ENCODE measurements around the gene ANKRD11. TPM values are rescaled to one million over a fixed set of nuclear protein-coding genes. Genes with fewer than 3 reads are reported as not detected.
"Not testable (repeated sequence)": the region's sequence is repeated elsewhere in the genome, so short reads cannot be mapped to it uniquely, and the experiment has no call there.

Gene ANKRD11
- polyA plus RNA-seq, 2 donors = 37.1 to 73.5 TPM

DNA sequence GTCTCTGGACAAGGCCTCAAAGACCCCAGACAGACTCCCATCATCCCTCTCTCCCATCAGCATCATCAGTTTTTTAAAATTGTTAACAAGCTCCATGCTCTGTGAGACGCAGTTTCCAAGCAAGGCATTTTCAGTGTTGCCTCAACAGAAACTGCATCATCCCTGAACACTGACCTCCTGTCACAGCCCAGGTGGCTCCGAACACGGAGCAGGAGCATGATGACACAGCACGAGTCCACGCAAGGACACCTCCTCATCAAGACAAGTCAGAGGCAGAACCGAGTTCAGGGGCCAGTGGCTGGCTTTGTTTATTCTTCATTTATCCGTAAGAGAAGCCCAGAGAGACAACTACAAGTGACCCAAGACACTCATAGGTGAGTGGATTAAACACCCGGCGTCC is 91.4 kb downstream of the ANKRD11 start:
- Histone ChIP-seq H3K4me1 (ENCODE audit: control insufficient read depth in 2 of 2, insufficient read depth in 2 of 2, low read length in 1 of 2) (peaks cover 0 to 29% of the 10 kb centered on the region in 2 donors), H3K9me3 (ENCODE audit: control insufficient read depth in 2 of 2, insufficient read depth in 1 of 2, low read depth in 1 of 2, low read length in 1 of 2) (no peaks in the 10 kb centered on the region), H3K36me3 (ENCODE audit: control insufficient read depth in 2 of 2, insufficient read depth in 2 of 2, low read length in 1 of 2) (peaks cover 0 to 7% of the 10 kb centered on the region in 2 donors), H3K27ac (ENCODE audit: low read depth in 2 of 2, low read length in 1 of 2) (no peak overlapping the region), H3K4me3 (ENCODE audit: low read depth in 1 of 2, low read length in 2 of 2) (no peak overlapping the region), H3K27me3 (ENCODE audit: control insufficient read depth in 1 of 2, insufficient read depth in 2 of 2, low read length in 2 of 2) (no peaks in the 10 kb centered on the region)
- WGBS, 2 donors = 75 to 80% methylated on average over 9 of the region's 9 CpGs

DNA sequence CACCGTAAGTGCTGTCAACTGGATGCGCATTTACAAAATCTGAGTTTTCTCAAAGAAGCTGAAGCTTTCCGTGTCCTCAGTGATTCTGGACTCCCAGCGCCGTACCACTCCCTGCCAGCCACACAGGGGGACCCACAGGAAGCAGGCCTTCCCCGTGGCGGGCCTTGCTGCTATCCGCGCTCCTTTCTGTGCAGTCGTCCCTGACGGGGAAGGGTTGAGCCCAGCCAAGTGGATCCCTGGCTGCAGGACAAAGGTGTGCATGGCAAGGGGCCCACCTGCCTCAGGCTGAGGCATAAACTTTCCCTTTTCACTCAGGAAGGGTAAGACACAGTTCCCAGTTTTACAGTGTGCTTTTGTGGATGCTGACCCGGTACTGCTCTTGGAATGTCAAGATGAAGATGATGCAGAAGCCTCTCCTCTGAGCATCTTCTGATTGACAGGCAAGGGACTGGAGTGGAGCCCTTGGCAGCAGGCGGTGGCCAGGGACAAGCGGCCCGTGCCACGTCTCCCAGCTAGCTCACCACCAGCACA is 93.0 kb downstream of the ANKRD11 start:
- H3K27me3 ChIP-seq (ENCODE audit: control insufficient read depth in 1 of 2, insufficient read depth in 2 of 2, low read length in 2 of 2) = no peaks in the 10 kb centered on the region
- H3K27ac ChIP-seq (ENCODE audit: low read depth in 2 of 2, low read length in 1 of 2) = no peak overlapping the region
- no peak overlapping the region for H3K4me3 ChIP-seq (ENCODE audit: low read depth in 1 of 2, low read length in 2 of 2)
- peaks cover 2 to 33% of the 10 kb centered on the region in 2 donors for H3K4me1 ChIP-seq (ENCODE audit: control insufficient read depth in 2 of 2, insufficient read depth in 2 of 2, low read length in 1 of 2)
- H3K9me3 ChIP-seq (ENCODE audit: control insufficient read depth in 2 of 2, insufficient read depth in 1 of 2, low read depth in 1 of 2, low read length in 1 of 2) = no peaks in the 10 kb centered on the region
- 58 to 71% methylated on average over 16 of the region's 16 CpGs for WGBS, 2 donors
- H3K36me3 ChIP-seq (ENCODE audit: control insufficient read depth in 2 of 2, insufficient read depth in 2 of 2, low read length in 1 of 2) = peaks cover 0 to 7% of the 10 kb centered on the region in 2 donors

DNA sequence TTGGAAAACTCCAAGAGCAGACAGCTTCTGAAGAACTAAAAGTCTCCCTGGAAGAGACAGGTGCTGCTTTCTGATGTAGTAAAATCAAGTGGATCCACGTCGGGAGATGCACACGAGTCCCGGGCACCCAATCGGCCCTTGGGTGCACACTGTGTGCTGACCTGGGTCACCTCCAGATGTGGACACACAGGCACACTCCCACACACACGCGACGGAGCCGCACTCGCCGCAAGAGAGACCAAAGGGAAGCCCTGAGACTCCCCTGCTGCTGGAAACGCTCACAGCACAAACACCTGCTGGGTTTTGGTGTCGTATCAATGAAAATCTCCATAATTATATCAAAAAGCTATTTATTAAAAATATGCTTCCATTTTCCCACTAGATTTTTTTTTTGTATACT is 94.2 kb downstream of the ANKRD11 start:
- Histone ChIP-seq H3K4me1 (ENCODE audit: control insufficient read depth in 2 of 2, insufficient read depth in 2 of 2, low read length in 1 of 2) (peaks cover 2 to 33% of the 10 kb centered on the region in 2 donors), H3K27ac (ENCODE audit: low read depth in 2 of 2, low read length in 1 of 2) (peak overlapping the region in 1 of 2 donors; percentile 70), H3K27me3 (ENCODE audit: control insufficient read depth in 1 of 2, insufficient read depth in 2 of 2, low read length in 2 of 2) (no peaks in the 10 kb centered on the region), H3K36me3 (ENCODE audit: control insufficient read depth in 2 of 2, insufficient read depth in 2 of 2, low read length in 1 of 2) (peaks cover 0 to 7% of the 10 kb centered on the region in 2 donors), H3K4me3 (ENCODE audit: low read depth in 1 of 2, low read length in 2 of 2) (no peak overlapping the region), H3K9me3 (ENCODE audit: control insufficient read depth in 2 of 2, insufficient read depth in 1 of 2, low read depth in 1 of 2, low read length in 1 of 2) (no peaks in the 10 kb centered on the region)
- 86 to 88% methylated on average over 13 of the region's 13 CpGs for WGBS, 2 donors

DNA sequence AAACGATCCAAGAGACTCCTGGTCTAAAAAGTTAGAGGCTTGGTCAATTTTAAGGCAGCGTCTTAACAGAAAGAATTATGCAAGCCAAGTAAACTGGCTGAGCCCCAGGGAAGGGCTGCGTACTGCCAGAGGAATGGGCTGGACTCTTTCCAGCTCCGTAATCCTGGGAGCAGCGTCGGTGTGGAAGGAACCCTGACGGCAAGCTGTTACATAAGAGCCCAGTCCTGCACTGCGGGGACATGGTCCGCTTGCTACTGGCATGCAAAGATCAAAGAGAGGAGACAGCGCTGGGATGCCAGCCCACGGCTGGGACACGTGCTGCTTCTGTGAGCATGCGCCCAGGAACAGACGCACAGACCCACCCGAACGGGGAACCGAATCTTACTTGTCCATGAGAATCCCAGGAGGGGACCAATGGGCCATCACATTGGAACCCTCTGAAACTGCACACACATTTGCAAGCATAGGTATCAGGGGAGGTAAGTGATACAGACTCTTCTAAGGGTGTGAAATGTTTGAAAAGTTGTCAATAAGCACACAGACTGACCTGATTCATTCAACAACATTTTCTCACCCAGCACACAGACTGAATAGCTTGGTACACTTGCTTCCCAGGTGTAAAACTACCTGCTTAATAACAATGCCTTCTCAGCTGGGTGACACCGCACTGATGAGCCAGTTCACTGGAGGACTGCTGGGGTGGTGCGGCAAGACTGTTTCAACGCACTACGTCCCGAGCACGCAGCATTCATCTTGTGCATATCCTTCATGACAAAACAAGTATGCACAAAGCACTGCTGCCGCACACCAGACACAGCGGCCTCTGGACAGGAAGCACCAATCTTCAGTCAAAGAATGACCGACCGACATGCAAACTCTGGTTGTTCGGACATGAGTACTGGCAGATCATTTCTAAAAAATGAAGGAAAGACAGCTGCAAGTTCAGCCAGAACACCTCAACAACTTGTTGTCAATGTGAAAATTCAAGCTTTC is 94.9 kb downstream of the ANKRD11 start:
- Histone ChIP-seq H3K4me1 (ENCODE audit: control insufficient read depth in 2 of 2, insufficient read depth in 2 of 2, low read length in 1 of 2) (peaks cover 2 to 35% of the 10 kb centered on the region in 2 donors), H3K27ac (ENCODE audit: low read depth in 2 of 2, low read length in 1 of 2) (peak overlapping the region; percentile 78 to 87), H3K4me3 (ENCODE audit: low read depth in 1 of 2, low read length in 2 of 2) (no peak overlapping the region), H3K36me3 (ENCODE audit: control insufficient read depth in 2 of 2, insufficient read depth in 2 of 2, low read length in 1 of 2) (peaks cover 0 to 5% of the 10 kb centered on the region in 2 donors), H3K9me3 (ENCODE audit: control insufficient read depth in 2 of 2, insufficient read depth in 1 of 2, low read depth in 1 of 2, low read length in 1 of 2) (no peaks in the 10 kb centered on the region), H3K27me3 (ENCODE audit: control insufficient read depth in 1 of 2, insufficient read depth in 2 of 2, low read length in 2 of 2) (no peaks in the 10 kb centered on the region)
- 29 to 34% methylated on average over 28 of the region's 28 CpGs for WGBS, 2 donors

DNA sequence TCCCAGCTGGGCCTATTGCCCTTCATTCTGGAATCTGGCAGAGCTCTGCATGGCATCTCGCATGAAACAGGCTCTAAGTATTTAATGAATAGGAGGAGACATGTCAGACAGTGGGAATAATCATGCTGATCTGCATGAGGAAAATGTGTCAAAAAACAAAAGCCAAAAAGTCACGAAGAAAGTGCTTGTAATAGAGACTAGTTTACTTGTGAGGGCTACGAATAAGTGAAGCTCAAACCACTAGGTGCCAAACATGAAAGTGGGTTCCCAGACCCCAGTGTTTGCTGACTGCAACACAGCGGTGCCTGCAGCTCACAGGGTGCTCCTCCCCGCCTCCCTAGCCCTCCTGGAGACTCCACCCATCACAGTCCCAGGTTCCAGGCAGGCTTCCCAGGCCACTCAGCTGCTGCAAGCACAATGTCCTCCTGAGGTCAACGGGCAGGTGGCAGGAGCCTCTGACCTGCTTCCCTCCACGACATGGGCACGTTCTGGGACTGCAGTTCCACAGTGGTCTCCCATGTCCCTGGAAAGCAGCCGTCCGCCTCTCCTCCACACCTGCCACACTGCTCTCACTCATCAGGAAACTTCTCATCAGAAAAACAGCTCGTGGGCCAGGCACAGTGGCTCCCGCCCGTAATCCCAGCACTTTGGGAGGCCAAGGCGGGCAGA is 96.5 kb downstream of the ANKRD11 start:
- 59% methylated on average over 14 of the region's 14 CpGs for WGBS, 2 donors
- peak overlapping the region; percentile 57 to 86 for H3K27ac ChIP-seq (ENCODE audit: low read depth in 2 of 2, low read length in 1 of 2)
- H3K36me3 ChIP-seq (ENCODE audit: control insufficient read depth in 2 of 2, insufficient read depth in 2 of 2, low read length in 1 of 2) = peaks cover 0 to 5% of the 10 kb centered on the region in 2 donors
- no peaks in the 10 kb centered on the region for H3K9me3 ChIP-seq (ENCODE audit: control insufficient read depth in 2 of 2, insufficient read depth in 1 of 2, low read depth in 1 of 2, low read length in 1 of 2)
- peaks cover 2 to 36% of the 10 kb centered on the region in 2 donors for H3K4me1 ChIP-seq (ENCODE audit: control insufficient read depth in 2 of 2, insufficient read depth in 2 of 2, low read length in 1 of 2)
- no peak overlapping the region for H3K4me3 ChIP-seq (ENCODE audit: low read depth in 1 of 2, low read length in 2 of 2)
- H3K27me3 ChIP-seq (ENCODE audit: control insufficient read depth in 1 of 2, insufficient read depth in 2 of 2, low read length in 2 of 2) = no peaks in the 10 kb centered on the region

DNA sequence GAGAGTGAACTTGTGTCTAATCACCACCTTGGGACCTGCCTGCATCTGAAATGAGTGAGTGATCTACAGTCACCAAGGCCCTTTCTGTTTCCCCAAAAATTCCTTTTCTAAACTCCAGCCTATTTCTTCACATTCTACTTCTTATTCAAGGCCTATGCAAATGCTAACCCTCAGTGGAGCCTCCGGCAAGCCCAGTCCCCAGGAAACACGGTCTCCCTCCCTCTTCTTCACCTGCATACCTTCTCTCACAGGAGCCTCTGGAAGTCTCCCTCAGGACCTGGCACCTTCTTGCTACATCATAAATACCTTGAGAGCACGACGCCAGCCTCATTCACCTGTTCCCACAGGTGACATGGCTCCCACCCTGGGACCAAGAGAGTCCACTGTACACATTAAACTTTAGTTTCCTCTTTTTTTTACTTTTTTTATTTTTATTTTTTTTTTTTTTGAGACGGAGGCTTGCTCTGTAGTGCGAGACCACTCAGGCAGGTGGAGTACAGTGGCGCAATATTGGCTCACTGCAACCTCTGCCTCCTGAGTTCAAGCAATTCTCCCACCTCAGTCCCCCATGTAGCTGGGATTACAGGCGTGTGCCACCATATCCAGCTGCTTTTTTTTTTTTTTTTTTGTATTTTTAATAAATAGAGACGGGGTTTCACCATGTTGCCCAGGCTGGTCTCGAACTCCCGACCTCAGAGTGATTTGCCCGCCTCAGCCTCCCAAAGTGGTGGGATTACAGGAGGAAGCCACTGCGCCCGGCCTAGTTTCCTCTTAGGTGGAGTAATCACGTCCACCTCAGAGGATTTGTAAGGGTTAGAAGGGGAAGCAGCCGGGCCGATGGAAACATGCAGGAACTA is 97.3 kb downstream of the ANKRD11 start:
- H3K36me3 ChIP-seq (ENCODE audit: control insufficient read depth in 2 of 2, insufficient read depth in 2 of 2, low read length in 1 of 2) = peaks cover 0 to 5% of the 10 kb centered on the region in 2 donors
- no peaks in the 10 kb centered on the region for H3K27me3 ChIP-seq (ENCODE audit: control insufficient read depth in 1 of 2, insufficient read depth in 2 of 2, low read length in 2 of 2)
- peaks cover 2 to 37% of the 10 kb centered on the region in 2 donors for H3K4me1 ChIP-seq (ENCODE audit: control insufficient read depth in 2 of 2, insufficient read depth in 2 of 2, low read length in 1 of 2)
- WGBS, 2 donors = 65 to 66% methylated on average over 17 of the region's 17 CpGs
- H3K9me3 ChIP-seq (ENCODE audit: control insufficient read depth in 2 of 2, insufficient read depth in 1 of 2, low read depth in 1 of 2, low read length in 1 of 2) = no peaks in the 10 kb centered on the region
- no peak overlapping the region for H3K4me3 ChIP-seq (ENCODE audit: low read depth in 1 of 2, low read length in 2 of 2)
- H3K27ac ChIP-seq (ENCODE audit: low read depth in 2 of 2, low read length in 1 of 2) = peak overlapping the region; percentile 63 to 78

DNA sequence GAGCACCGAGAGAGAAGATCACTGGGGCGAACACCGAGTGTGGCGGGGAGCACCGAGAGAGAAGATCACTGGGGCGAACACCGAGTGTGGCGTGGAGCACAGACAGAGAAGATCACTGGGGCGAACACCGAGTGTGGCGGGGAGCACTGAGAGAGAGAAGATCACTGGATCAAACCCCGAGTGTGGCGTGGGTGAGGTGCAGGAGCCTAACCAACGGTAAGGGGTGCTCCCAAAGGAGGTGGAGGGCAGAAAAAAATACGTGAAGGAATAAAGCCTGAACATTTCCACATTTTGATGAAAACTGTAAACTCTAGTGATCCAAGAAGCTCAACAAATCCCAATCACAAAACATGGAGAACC is 100.2 kb downstream of the ANKRD11 start:
- H3K9me3 ChIP-seq (ENCODE audit: control insufficient read depth in 2 of 2, insufficient read depth in 1 of 2, low read depth in 1 of 2, low read length in 1 of 2); H3K27me3 ChIP-seq (ENCODE audit: control insufficient read depth in 1 of 2, insufficient read depth in 2 of 2, low read length in 2 of 2); H3K36me3 ChIP-seq (ENCODE audit: control insufficient read depth in 2 of 2, insufficient read depth in 2 of 2, low read length in 1 of 2); H3K27ac ChIP-seq (ENCODE audit: low read depth in 2 of 2, low read length in 1 of 2); H3K4me3 ChIP-seq (ENCODE audit: low read depth in 1 of 2, low read length in 2 of 2): not testable (repeated sequence)
- H3K4me1 ChIP-seq (ENCODE audit: control insufficient read depth in 2 of 2, insufficient read depth in 2 of 2, low read length in 1 of 2) = peaks cover 10 to 32% of the 10 kb centered on the region in 2 donors
- 95 to 96% methylated on average over 15 of the region's 15 CpGs for WGBS, 2 donors

DNA sequence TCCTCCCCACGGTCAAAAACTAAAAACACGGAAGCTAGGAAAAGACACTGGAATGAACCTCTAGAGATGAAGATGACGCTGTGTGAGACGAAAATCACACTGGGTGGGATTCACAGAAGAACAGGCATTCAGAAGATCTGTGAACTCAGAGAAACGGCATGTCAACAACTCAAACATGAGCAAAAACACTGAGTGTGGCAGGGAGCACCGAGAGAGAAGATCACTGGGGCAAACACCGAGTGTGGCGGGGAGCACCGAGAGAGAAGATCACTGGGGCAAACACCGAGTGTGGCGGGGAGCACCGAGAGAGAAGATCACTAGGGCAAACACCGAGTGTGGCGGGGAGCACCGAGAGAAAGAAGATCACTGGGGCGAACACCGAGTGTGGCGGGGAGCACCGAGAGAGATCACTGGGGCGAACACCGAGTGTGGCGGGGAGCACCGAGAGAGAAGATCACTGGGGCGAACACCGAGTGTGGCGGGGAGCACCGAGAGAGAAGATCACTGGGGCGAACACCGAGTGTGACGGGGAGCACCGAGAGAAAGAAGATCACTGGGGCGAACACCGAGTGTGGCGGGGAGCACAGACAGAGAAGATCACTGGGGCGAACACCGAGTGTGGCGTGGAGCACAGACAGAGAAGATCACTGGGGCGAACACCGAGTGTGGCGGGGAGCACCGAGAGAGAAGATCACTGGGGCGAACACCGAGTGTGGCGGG is 100.7 kb downstream of the ANKRD11 start:
- H3K4me3 ChIP-seq (ENCODE audit: low read depth in 1 of 2, low read length in 2 of 2); H3K36me3 ChIP-seq (ENCODE audit: control insufficient read depth in 2 of 2, insufficient read depth in 2 of 2, low read length in 1 of 2); H3K27ac ChIP-seq (ENCODE audit: low read depth in 2 of 2, low read length in 1 of 2); H3K9me3 ChIP-seq (ENCODE audit: control insufficient read depth in 2 of 2, insufficient read depth in 1 of 2, low read depth in 1 of 2, low read length in 1 of 2); H3K27me3 ChIP-seq (ENCODE audit: control insufficient read depth in 1 of 2, insufficient read depth in 2 of 2, low read length in 2 of 2): not testable (repeated sequence)
- WGBS, 2 donors = 97% methylated on average over 41 to 44 of the region's 44 CpGs
- H3K4me1 ChIP-seq (ENCODE audit: control insufficient read depth in 2 of 2, insufficient read depth in 2 of 2, low read length in 1 of 2) = peaks cover 10 to 31% of the 10 kb centered on the region in 2 donors

Measured in esophagus (tissue), 2 donors.